LNCAP (cell line): ENCODE measurements around the gene IL20RA.

Experiments used
- TF ChIP-seq, protein P1 (sequence below): fragments of 450-650 bp; IDR thresholded peaks from 2 replicates; pipeline ENCODE4 v1.5.1; 2017; ENCODE audit warnings: mild to moderate bottlenecking

The IL20RA gene

DNA sequence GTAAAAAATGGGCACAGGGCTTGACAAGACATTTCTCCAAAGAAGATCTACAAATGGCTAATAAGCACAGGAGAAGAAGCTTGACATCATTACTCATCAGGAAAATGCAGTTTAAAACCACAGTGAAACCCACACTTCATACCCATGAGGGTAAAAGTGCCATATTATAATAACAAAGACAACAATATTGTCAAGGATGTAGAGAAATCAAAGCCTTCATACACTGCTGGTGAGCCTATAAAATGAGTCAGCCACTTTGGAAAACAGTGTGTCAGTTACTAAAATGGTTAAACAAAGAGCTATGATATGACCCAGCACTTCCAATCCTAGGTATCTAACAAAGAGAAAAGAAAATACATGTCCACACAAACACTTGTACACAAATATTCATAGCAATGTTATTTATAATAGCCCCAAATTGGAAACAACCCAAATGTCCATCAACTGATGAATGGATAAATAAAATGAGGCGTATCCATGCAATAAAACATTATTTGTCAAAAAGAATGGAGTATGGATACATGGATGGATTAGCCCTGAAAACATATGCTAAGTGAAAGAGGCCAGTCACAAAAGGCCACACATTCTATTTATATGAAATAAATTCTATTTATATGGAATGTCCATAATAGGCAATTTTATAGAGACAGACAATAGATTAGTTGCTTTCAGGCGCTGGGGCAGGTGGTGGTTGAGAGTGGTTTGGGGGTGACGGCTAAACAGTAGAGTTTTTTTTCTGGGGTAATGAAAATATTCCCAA is 11.5 kb upstream of the IL20RA start:
- TF ChIP-seq, protein P1, sequence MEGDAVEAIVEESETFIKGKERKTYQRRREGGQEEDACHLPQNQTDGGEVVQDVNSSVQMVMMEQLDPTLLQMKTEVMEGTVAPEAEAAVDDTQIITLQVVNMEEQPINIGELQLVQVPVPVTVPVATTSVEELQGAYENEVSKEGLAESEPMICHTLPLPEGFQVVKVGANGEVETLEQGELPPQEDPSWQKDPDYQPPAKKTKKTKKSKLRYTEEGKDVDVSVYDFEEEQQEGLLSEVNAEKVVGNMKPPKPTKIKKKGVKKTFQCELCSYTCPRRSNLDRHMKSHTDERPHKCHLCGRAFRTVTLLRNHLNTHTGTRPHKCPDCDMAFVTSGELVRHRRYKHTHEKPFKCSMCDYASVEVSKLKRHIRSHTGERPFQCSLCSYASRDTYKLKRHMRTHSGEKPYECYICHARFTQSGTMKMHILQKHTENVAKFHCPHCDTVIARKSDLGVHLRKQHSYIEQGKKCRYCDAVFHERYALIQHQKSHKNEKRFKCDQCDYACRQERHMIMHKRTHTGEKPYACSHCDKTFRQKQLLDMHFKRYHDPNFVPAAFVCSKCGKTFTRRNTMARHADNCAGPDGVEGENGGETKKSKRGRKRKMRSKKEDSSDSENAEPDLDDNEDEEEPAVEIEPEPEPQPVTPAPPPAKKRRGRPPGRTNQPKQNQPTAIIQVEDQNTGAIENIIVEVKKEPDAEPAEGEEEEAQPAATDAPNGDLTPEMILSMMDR = no peak

DNA sequence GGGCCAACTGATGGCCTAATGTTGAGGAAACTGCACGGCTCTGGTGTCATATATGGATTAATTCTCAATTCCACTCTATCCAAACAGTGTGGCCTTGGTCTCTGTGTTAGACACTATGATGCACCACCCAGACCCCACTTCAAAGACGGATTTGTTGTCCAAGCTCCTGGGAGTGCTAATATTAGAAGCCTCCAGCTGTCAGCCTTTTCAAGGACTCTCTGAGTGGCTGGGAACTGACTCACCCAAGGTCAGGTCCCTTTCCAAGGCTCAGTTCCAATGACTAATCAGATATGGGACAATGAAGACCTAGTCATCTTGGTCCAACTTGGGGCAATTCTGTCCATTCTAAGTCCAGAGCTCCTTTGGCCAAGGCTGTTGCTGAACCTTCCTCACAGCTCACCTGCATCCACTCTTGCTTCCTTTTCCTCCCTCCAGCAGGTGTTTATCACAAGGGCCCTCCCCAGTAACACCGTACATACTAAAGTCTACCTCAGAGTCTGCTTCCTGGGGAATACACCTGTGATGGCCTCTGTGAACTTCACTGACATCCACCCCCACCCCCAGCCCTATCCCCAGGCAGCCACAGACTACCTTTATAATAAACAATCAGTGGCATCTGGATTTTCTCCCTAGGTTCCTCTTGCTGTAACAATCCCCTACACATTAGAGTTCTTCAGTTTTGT is 7.2 kb upstream of the IL20RA start:
- TF ChIP-seq, protein P1 = no peak

DNA sequence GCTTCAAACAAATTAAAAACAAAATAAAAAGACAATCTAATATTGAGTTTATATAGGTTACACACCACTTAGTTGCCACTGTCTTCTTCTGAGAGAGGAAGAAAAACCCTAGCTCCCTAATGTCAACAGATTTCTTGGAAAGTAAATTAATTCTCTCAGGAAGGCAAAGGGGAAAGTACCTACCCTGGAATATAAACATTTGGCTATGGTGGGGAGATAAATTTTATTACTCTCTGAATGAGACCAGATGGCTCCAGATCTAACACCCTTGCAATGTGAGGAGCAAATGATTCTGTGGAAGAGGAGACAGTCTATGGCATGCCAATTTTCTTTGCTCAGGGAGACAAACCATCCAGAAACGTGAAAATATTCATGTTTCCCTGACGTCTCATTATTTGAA is 4.3 kb upstream of the IL20RA start:
- TF ChIP-seq, protein P1 = no peak

DNA sequence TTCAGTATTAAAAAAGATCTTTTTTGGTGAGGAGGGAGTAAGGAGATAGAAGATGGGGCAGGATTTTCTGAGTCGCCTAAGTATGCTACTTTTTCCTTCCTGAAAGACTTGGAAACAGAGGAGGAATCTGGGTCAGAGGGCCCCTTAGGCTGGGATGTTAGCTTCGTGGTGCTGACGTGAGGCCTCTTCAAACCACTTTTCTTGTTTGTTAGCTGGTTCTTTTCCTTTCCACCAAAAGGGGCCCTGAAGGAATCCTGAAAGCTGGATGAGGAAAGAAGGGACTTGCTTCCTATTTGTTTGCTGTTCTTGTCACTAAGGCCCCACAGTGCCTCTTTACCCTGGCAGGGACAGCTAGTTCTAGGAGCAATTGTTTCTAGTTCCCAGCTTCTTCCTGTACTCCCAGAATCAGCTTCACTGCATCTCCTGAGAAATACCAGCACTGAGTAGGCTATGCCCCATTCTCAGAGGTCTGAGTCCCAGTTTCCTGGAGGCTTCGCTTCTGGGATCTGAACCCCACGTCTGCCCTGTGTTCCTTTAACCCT is 2.2 kb upstream of the IL20RA start:
- TF ChIP-seq, protein P1 = no peak

DNA sequence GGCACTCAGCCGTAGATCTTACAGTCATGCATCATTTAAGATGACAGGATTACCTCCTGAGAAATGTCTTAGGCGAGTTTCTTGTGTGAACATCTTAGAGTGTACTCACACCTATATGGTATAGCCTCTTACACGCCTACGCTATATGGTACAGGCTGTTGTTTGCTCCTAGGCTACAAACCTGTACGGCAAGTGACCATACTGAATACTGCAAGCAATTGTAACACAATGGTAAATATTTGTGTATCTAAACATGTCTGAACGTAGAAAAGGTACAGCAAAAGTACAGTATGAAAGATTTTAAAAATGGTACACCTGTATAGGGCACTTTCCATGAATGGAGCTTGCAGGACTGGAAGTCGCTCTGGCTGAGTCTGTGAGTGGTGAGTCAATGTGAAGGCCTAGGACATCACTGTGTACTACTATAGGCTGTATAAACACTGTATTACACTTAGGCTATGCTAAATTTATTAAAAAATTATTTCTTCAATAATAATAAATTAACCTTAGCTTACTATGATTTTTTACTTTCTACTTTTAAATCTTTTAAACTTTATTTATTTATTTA is 541 bp upstream of the IL20RA start:
- TF ChIP-seq, protein P1 = no peak

DNA sequence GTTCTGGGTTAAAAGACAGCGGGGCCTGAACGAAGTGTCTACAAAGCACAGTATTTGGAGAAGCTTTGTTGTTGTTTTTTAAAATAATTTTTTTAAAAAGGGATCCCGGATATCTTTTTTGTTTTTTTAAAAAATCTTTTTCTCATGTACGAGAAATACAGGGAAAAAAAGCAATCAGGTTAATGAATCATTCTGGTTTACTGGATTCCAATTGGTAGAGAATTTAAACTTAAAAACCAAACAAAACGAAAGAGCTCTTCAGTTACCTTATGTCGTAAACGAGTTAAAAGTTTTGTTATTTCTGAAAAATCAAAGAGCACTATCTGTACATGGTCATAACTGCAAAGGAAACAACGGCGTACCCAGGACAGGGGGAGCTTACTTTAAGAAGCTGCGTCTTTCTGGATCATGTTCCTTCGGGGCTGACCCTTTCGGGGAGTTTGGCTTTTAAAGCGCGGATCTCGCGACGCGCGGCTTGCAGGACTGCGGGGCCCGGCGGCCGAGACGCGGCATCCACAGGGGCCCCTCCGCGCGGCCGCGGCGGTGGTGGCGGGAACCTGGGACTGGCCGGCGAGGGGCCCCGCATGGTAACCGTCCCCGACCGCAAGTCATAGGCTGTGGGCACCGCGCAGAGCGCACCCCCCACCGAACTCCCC is 927 bp downstream of the IL20RA start:
- TF ChIP-seq, protein P1 = no peak

DNA sequence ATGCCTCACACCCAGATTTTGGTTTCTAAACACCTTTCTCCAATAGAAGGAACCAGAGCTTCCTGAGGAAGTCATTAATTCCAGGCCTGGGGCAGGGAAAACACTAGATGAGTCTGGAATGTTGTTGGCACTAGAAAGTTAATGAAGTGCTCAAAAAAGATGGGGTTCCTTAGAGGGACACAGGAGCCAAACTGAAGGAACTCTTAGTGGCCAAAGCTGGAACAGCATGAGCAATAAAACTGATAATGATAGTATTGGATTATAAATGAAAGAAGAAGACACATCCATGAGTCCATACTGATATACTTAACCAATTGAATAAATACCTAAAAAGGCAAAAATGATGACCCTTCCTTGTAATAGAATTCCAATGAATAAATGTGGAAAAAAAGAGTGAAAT is 4.4 kb downstream of the IL20RA start:
- TF ChIP-seq, protein P1 = no peak
